GM19240 (cell line): ENCODE results near the gene SKAP1.

ENCODE experiments used
- DNase-seq: peaks from one replicate; pipeline ENCODE4 v3.0.0; 2011; ENCODE audit warnings: low spot score; ENCODE audit not compliant: insufficient read length

The SKAP1 gene

DNA sequence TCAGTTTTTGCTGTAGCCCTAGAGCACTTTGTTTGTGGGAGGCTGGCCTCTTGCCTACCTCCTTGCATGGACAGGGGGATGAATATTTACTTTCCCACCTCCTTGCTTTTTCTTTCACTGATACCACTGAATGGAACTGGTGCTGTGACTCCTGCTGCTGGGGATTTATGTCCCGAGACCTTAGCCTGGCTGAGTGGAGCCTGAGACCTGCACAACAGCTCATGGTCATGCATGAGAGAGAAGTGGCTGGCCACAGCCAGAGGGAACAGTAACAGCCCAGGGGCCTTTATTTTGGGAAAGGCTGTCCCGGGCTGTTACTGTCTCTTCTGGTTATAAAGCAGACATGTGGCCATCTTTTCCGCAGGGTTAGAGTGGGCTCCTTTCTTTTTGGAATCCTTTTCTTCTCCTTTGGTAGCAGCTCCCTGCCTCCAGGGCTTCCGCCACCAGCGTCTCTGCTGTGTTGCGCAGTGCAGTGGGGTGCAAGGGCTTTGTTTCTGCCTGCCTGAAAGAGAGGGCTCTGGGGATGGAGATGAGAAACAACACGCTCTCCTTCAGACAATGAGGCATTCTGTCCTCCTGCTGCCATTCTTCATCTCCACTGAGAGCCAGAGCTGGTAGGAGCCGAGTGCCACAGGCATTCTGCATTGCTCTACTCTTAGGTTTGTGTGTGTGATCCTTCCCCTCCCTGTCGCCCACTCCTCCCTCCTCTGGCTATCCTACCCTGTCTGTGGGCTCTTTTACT lies 307.9 kb downstream of the SKAP1 start:
- no peak for DNase-seq

DNA sequence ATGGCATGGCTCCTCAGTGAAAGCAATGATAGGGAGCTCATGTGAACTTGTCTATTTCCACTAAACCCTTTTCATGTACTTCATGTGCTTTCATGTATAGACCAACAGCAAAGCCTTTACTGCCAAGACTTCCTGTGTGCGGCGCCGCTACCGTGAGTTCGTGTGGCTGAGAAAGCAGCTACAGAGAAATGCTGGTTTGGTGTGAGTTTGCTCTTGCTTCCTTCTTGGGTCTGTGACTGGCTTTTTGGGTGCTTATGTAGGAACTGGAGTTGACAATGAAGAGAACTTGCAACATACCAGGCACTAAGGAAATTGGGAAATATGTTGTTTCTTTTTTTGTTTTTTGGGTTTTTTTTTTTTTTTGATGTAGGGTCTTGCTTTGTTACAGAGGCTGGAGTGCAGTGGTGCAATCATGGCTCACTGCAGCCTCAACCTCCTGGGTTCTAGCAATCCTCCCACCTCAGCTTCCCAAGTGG lies 316.8 kb downstream of the SKAP1 start:
- peak; percentile 34 for DNase-seq

DNA sequence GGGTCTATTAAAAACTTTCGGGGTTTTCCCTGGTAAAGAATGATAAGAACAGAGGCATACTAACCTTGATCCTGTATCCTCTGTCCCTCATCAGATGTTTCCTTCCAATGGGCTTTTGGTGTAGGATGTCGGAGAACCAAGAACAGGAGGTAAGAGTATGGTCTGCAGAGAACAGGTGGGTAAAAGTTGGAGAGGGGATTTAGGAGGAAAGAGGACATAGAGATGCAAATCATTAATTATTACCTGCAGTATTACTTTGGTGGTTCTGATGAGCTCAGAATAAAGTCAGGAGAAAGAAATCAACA lies 318.1 kb downstream of the SKAP1 start:
- no peak for DNase-seq

DNA sequence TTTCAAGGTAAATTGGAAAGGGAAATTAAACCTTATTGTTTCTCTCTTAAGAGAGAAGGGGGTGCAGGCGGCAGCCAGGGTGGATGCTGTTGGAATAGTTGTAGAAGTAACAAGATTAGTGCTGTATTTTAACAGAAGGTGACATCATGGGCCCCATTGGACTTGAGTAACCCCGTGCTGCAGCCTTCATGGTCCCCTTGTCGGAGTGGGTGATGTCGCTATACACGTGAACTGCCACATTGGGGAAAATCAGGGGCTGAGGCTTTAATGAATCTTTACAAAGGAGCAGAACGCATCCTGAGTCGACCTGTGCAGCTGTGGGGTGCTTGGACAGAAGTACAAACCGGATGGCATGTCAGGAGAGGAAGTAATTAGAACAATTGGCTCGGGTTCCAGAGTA lies 319.3 kb downstream of the SKAP1 start:
- no peak for DNase-seq

DNA sequence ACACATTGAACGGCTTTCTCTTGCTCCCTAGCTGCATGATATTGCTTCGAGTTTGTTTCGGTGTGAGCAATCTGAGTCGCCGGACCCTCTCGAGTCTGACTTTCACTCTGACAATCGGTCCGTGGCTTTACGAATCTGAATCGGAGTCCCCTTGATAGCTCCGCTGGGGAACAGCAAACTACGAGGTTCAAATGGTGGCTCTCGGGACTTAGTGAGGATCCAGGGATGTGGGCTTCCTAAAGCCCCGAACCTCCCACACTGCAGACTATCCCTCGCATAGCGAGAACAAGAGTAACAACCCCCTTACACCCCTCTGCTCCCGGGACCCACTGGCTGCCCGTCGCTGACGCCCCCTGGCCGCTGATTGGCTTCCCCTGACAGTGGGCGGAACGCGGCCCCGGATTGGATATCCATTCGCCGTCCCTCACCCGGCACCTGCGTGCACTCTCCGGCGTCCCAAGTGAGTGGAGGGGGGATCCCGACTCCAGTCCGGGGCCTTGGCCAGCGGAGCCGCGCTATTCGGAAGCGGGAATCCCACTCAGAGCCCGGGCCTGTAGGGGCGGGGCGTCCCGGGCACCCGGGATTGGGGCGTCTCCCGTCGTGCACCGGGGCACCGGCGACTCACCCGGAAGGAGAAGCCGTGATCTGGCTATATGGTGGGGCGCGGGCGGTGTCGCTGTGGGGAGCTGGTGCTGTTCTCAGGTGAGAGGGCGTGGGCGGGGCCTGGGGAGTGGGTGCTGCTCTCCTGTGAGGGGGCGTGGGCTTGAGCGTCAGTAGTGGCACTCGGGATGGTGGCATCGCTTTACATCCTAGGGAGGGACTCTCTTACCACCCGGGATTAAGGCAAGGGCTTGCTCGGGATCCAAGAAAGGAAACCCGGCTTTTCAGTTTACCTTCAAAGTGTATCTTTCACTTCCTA lies 322.6 kb downstream of the SKAP1 start, which contains the start of gene SNX11:
TSS of gene SNX11 (plus strand) at position 630 of the 919 bp plus-strand sequence. CDS start 4,278 bp downstream, outside the sequence.
- peak; percentile 37 for DNase-seq

DNA sequence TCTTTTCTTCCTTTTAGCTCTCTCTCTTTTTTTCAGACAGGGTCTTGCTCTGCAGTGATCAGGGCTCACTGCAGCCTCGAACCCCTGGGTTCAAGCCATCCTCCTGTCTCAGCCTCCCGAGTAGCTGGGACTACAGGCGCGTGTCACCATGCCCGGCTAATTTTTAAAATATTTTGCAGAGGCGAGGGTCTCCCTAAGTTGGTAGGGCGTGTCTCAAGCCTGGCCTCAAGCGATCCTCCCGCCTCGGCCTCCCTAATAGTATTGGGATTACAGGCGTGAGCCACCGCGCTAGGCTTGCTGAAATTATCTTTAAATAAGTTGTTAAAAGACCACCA lies 323.2 kb downstream of the SKAP1 start:
- no peak for DNase-seq

DNA sequence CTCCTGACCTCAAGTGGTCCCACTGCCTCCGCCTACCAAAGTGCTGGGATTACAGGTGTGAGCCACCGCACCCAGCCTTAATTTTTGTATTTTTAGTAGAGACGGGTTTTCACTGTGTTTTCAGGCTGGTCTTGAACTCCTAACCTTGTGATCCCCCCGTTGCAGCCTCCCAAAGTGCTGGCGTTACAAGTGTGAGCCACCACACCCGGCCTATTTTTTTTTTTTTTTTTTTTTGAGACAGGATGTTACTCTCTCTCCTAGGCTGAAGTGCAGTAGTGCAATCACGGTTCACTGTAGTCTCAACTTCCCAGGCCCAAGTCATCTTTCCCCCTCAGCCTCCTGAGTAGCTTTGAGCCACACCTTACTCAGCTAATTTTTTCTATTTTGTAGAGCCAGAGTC lies 325.6 kb downstream of the SKAP1 start:
- DNase-seq, result no peak

DNA sequence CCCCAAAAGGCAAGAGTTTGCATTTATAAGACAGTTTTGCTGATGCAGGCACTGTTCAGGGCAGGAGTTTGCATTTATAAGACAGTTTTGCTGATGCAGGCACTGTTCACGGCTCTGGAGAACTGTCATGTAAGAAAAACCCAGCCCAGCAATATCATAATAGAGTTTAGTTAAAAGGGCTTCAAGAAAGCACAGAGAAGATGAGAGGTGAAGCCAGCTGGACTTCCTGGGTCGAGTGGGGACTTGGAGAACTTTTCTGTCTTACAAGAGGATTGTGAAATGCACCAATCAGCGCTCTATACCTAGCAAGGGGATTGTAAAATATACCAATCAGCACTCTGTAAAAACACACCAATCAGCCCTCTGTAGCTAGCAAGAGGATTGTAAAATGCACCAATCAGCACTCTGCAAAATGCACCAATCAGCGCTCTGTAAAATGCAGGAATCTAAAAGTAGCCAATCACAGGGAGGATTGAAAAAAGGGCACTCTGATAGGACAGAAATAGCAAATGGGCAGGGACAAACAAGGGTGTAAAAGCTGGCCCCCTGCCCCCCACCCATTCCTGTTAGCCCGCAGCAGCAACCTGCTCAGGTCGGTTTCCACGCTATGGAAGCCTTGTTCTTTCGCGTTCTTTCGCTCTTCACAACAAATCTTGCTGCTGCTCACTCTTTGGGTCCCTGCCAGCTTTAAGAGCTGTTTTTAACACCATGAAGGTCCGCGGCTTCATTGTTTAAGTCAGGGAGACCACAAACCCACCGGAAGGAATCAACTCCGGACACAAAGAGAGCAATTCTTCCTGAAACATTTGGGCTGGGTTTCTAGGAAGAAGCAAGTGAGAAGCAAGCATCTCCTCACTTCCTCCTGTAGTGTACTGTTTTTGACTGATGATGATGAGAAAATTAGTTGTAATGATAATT lies 327.0 kb downstream of the SKAP1 start:
- DNase-seq, result no peak

DNA sequence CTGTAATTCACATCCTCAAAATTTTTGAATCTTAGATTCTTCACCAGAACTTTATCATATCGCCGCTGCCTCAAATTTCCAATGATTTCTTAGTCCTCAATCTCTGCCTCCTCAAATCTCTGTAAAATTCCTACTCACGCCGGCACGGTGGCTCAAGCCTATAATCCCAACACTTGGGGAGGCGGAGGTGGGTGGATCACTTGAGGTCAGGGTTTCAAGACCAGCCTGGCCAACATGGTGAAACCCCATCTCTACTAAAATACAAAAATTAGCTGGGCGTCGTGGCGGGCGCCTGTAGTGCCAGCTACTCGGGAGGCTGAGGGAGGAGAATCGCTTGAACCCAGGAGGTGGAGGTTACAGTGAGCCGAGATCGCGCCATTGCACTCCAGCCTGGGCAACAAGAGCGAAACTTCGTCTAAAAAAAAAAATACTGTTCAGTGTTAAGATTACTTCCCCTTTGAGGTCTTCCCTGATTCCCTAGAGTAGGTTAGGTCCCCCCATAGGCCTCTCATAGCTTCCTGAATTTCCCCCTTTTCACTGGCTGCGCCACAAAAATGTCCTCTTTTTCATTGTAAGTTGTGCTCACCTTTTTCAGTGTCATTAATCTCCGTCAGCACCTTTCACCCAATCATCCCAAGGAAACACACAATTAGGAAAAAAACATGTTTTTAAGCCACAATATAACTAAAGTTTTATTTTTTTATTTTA lies 327.8 kb downstream of the SKAP1 start:
- DNase-seq, result no peak

DNA sequence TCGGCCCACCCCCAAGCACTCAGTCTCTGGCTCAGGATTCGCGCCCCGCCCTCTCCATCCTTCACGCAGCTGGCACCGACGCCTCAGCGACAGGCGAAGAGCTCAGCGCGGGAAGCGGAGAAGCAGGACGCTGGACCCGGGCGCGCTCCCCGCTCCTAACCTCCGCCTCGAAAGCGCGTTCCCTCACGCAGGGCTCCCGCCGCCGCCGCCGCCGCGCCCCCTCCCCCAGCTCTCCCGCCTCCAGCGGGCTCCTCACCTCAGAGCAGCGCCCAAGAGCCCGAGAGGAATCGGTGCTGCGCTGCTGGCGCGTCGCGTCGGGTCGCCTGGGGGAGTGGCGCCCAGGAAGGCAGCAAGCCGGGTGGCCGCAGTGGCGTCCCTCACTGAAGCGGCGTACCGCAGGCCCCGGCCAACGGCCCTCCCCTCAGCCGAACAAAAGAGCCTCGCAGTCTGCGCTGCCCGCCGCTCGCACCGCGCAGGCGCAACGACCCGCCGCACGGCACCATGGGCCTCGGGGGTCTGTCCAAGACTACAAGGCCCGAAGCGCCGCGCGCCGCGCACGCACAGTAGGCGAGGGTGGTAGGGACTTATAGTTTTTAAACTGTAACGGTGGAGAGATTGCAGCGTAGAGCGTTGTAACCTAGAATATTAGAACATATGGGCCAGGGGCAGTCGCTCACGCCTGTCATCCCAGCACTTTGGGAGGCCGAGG lies 328.8 kb downstream of the SKAP1 start, which contains the start of gene CBX1:
TSS of gene CBX1 (minus strand) at position 467 of the 709 bp plus-strand sequence. CDS start 24,474 bp downstream, outside the sequence.
- peak; percentile 67 for DNase-seq

DNA sequence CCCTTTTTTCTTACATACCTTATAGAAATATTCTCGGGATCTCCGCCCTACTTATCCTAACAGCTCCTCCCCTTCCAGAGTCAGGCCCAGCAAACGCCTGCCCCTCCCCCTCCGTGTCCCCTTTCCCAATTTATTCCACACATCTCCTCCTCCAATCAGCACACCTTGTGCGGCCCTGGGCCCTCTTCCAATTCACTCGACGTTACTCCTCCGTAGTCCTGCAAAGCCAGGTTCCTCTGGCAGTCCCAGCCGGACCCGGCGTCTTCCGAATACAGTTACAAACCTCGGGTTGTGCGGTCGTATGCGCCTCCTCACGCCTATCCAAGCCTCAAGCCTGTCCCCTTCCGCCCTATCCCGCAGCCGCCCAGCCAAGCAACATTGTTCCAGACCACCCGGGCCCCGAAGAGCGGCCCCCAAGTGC lies 329.4 kb downstream of the SKAP1 start:
- DNase-seq, result no peak

DNA sequence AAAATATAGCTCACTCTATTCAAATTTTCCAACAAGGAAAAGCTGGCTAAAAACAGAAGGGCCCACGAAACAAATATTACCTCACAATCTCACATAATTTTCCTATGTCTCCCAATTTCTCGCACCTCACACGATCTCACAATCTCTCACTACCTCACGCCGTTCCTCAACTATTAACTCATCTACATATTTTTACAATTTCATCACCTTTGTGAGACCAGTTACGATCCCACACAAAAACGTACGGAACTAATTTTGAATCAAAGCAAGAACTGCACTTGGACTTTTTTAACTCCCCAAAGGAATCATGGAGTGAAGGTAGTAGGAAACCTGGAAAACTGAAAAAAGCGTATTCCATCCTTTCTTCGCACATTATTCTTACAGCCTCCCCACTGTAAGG lies 329.9 kb downstream of the SKAP1 start:
- no peak for DNase-seq

DNA sequence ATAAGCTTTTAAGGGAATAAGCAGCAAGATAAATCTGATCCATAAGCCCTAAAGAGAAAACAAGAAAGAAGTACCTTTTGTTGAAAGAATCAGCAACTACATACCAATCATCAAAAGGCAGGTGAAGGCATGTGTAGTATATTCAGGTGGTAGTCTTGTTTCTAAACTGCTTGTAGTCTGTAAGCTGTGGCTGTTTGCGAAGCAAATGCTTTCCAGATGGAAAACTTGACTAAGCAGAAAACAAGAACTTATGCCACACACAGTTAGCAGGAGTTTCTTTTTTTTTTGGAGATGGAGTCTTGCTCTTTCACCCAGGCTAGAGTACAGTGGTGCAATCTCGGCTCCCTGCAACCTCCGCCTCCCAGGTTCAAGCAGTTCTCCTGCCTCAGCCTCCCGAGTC lies 334.4 kb downstream of the SKAP1 start:
- no peak for DNase-seq

DNA sequence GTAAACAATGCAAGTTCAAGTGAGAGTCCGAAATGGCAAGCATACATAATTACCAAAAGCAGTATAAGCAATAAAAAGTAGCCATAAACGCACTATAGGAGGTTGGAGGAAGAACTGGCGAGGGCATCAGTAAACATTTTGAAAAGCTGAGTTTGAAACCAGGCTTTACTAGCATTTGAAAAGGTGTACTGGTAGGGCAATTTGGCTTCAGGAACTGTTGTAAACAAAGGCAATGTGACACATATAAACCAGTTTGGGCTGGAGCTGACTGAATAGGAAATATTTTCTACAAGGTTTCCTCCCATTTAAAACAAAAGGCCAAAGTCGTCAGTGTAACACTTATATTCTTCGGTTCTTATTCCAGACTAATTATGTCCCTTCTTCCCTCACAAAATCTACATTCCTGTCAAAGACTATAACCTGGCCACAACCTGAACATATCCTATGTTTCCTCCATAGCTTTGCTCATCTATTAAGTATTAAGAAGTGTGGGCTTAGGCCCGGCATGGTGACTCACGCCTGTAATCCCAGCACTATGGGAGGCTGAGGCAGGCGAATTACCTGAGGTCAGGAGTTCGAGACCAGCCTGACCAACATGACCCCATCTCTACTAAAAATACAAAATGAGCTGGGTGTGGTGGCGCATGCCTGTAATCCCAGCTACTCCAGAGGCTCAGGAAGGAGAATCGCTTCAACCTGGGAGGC lies 336.5 kb downstream of the SKAP1 start:
- DNase-seq, result no peak

DNA sequence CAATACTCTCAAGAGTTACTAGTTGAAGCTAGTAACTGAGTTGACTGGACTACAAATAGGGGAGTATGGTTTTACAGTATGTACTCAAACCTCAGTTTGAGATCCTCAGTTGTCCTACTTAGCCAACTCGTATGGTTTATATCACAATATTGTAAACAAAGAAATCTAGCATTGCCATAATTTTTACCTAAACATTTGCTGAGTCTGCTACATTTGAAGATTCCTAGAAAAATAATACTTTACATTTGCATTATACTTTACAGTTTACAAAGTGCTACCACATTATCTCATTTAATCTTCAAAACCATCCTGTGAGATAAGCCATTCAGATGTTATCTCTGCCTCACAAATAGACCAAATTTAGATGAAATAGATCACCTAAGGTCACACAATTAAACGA lies 345.1 kb downstream of the SKAP1 start:
- no peak for DNase-seq
